ENCODE data around the gene NBR1. TPM values are rescaled to one million over a fixed set of nuclear protein-coding genes. Genes with fewer than 3 reads are reported as not detected.
"Not testable (repeated sequence)": the region's sequence is repeated elsewhere in the genome, so short reads cannot be mapped to it uniquely, and the experiment has no call there.

The NBR1 gene
- total RNA-seq, 5 donors from 2014 or later (not counting 1 experiment from before 2014, with no cell fraction given): 51.5 to 82.2 (median 80.1) TPM

DNA sequence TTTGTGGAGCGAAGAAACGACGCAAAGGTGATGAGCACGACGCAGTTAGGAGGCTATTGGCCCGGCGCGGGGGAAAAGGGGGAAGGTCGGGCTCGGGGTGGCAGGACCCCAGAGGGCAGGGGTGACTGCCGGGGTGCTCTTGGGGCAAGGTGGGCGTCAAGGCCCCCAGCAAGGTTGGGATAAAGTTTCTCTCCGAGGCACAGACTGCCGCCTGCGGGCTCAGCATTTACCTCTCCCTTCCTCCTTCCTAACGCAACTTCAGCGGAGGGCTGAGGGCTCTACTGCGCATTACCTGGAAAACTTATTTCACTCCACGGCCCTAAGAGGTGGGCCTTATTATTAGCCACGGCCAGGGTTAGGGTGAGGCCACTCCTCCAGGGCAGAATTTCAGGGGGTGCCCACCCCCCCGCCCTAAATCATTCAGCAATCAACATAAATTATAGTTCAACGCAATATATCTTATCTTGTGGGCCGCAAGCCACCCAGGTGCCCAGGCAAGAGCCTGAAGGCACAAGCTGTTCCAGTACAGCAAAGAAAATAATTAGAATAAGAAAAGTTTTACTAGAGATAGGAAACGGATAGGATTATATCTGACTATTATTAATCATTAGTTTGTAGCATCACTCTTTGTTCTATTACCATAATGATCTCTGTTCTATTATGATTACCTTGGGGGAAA, 61.1 kb downstream of the NBR1 start:
- H3K27me3 ChIP-seq (replicated peaks in 1 of 2; ENCODE audit: control insufficient read depth in 2 of 2, extremely low read depth in 1 of 2, insufficient read depth in 2 of 2, low read length in 1 of 2); H3K4me1 Mint-ChIP-seq; H3K27ac Mint-ChIP-seq; POLR2A ChIA-PET; CTCF ChIA-PET; H3K4me3 ChIP-seq (ENCODE audit: control insufficient read depth in 1 of 2, extremely low read depth in 1 of 2, low read length in 1 of 2); H3K9me3 Mint-ChIP-seq; H3K4me1 ChIP-seq (ENCODE audit: control insufficient read depth in 1 of 2, extremely low read depth in 1 of 2, insufficient read depth in 2 of 2, low read length in 2 of 2); H3K36me3 ChIP-seq (ENCODE audit: control insufficient read depth in 2 of 2, extremely low read depth in 1 of 2, insufficient read depth in 1 of 2, low read length in 1 of 2); H3K36me3 Mint-ChIP-seq; H3K9me3 ChIP-seq; ATAC-seq (replicated peaks in 1 of 4); H3K27me3 Mint-ChIP-seq; H3K27ac ChIP-seq (ENCODE audit: low read length): not testable (repeated sequence)
- peak overlapping the region in 2 of 3 donors; percentile 42 to 60 for H3K4me3 Mint-ChIP-seq
- DNase-seq: peak in 13 of 35 experiments; percentile 9 to 44 (median 20)
- WGBS (ENCODE audit: insufficient coverage): 93% methylated on average over 11 of the region's 24 CpGs

DNA sequence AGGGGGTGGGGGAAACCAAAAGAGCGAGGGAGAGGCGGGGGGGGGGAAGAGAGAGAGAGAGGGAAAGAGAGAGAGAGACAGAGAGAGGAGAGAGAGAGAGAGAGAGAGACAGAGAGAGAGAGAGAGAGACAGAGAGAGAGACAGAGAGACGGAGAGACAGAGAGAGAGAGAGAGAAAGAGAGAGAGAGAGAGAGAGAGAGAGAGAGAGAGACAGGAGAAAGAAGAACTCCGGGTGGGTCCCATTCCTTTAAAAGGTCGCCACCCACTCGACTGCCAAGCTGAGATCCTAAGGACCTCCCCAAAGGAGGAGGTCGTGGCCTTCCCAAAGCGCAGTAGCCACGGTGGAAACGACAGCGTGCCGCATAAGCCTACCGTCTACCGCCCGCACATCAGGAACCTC, 62.2 kb downstream of the NBR1 start:
- H3K27me3 Mint-ChIP-seq; H3K27me3 ChIP-seq (replicated peaks in 1 of 2; ENCODE audit: control insufficient read depth in 2 of 2, extremely low read depth in 1 of 2, insufficient read depth in 2 of 2, low read length in 1 of 2); H3K36me3 Mint-ChIP-seq; ATAC-seq (replicated peaks in 1 of 4); H3K27ac Mint-ChIP-seq; H3K27ac ChIP-seq (ENCODE audit: low read length); POLR2A ChIA-PET; H3K36me3 ChIP-seq (ENCODE audit: control insufficient read depth in 2 of 2, extremely low read depth in 1 of 2, insufficient read depth in 1 of 2, low read length in 1 of 2); DNase-seq; H3K9me3 Mint-ChIP-seq; CTCF ChIA-PET; H3K4me3 Mint-ChIP-seq; H3K4me1 Mint-ChIP-seq; H3K4me1 ChIP-seq (ENCODE audit: control insufficient read depth in 1 of 2, extremely low read depth in 1 of 2, insufficient read depth in 2 of 2, low read length in 2 of 2); H3K4me3 ChIP-seq (ENCODE audit: control insufficient read depth in 1 of 2, extremely low read depth in 1 of 2, low read length in 1 of 2); H3K9me3 ChIP-seq: not testable (repeated sequence)
- no CpG with 5 or more reads among the region's 15 CpGs for WGBS (ENCODE audit: insufficient coverage)

GRCh38 chr17:43233877-43234276, 62.9 kb downstream of the NBR1 start, which contains the start of gene RNU2-1:
TSS of gene RNU2-1 (minus strand) at chr17:43233977.
- H3K4me3 Mint-ChIP-seq; H3K36me3 Mint-ChIP-seq; H3K27ac Mint-ChIP-seq; DNase-seq; H3K27ac ChIP-seq (ENCODE audit: low read length); H3K27me3 Mint-ChIP-seq; H3K36me3 ChIP-seq (ENCODE audit: control insufficient read depth in 2 of 2, extremely low read depth in 1 of 2, insufficient read depth in 1 of 2, low read length in 1 of 2); POLR2A ChIA-PET; CTCF ChIA-PET; H3K4me1 Mint-ChIP-seq; H3K9me3 Mint-ChIP-seq; H3K27me3 ChIP-seq (replicated peaks in 1 of 2; ENCODE audit: control insufficient read depth in 2 of 2, extremely low read depth in 1 of 2, insufficient read depth in 2 of 2, low read length in 1 of 2); H3K9me3 ChIP-seq; H3K4me3 ChIP-seq (ENCODE audit: control insufficient read depth in 1 of 2, extremely low read depth in 1 of 2, low read length in 1 of 2); H3K4me1 ChIP-seq (ENCODE audit: control insufficient read depth in 1 of 2, extremely low read depth in 1 of 2, insufficient read depth in 2 of 2, low read length in 2 of 2); ATAC-seq (replicated peaks in 1 of 4): not testable (repeated sequence)
- whole genome bisulfite sequencing (ENCODE audit: insufficient coverage): no CpG with 5 or more reads among the region's 31 CpGs

- H3K9me3 Mint-ChIP-seq; H3K9me3 ChIP-seq; H3K27ac Mint-ChIP-seq; POLR2A ChIA-PET; H3K27me3 Mint-ChIP-seq; H3K36me3 ChIP-seq (ENCODE audit: control insufficient read depth in 2 of 2, extremely low read depth in 1 of 2, insufficient read depth in 1 of 2, low read length in 1 of 2); H3K36me3 Mint-ChIP-seq; H3K27ac ChIP-seq (ENCODE audit: low read length); DNase-seq; H3K4me3 ChIP-seq (ENCODE audit: control insufficient read depth in 1 of 2, extremely low read depth in 1 of 2, low read length in 1 of 2); CTCF ChIA-PET; H3K4me1 Mint-ChIP-seq; H3K4me1 ChIP-seq (ENCODE audit: control insufficient read depth in 1 of 2, extremely low read depth in 1 of 2, insufficient read depth in 2 of 2, low read length in 2 of 2); H3K27me3 ChIP-seq (replicated peaks in 1 of 2; ENCODE audit: control insufficient read depth in 2 of 2, extremely low read depth in 1 of 2, insufficient read depth in 2 of 2, low read length in 1 of 2); H3K4me3 Mint-ChIP-seq: not testable (repeated sequence)
- ATAC-seq (replicated peaks in 1 of 4): peak in 1 of 4 experiments; percentile 36
- no CpG with 5 or more reads among the region's 26 CpGs for WGBS (ENCODE audit: insufficient coverage)
Measured at GRCh38 chr17:43239597-43239996, 68.6 kb downstream of the NBR1 start.

GRCh38 chr17:43240596-43241352, 69.8 kb downstream of the NBR1 start:
- H3K36me3 ChIP-seq (ENCODE audit: control insufficient read depth in 2 of 2, extremely low read depth in 1 of 2, insufficient read depth in 1 of 2, low read length in 1 of 2); H3K9me3 ChIP-seq; CTCF ChIA-PET; H3K4me3 ChIP-seq (ENCODE audit: control insufficient read depth in 1 of 2, extremely low read depth in 1 of 2, low read length in 1 of 2); H3K27ac Mint-ChIP-seq; H3K9me3 Mint-ChIP-seq; H3K4me1 ChIP-seq (ENCODE audit: control insufficient read depth in 1 of 2, extremely low read depth in 1 of 2, insufficient read depth in 2 of 2, low read length in 2 of 2); H3K4me3 Mint-ChIP-seq; H3K36me3 Mint-ChIP-seq; H3K4me1 Mint-ChIP-seq; POLR2A ChIA-PET; H3K27me3 ChIP-seq (replicated peaks in 1 of 2; ENCODE audit: control insufficient read depth in 2 of 2, extremely low read depth in 1 of 2, insufficient read depth in 2 of 2, low read length in 1 of 2); DNase-seq; H3K27me3 Mint-ChIP-seq; H3K27ac ChIP-seq (ENCODE audit: low read length): not testable (repeated sequence)
- ATAC-seq (replicated peaks in 1 of 4): peak in 1 of 4 experiments; percentile 34
- no CpG with 5 or more reads among the region's 34 CpGs for WGBS (ENCODE audit: insufficient coverage)

- H3K4me3 Mint-ChIP-seq; ATAC-seq (replicated peaks in 1 of 4); H3K4me1 Mint-ChIP-seq; H3K27me3 ChIP-seq (replicated peaks in 1 of 2; ENCODE audit: control insufficient read depth in 2 of 2, extremely low read depth in 1 of 2, insufficient read depth in 2 of 2, low read length in 1 of 2); H3K36me3 Mint-ChIP-seq; H3K9me3 Mint-ChIP-seq; H3K4me3 ChIP-seq (ENCODE audit: control insufficient read depth in 1 of 2, extremely low read depth in 1 of 2, low read length in 1 of 2); POLR2A ChIA-PET; H3K9me3 ChIP-seq; H3K36me3 ChIP-seq (ENCODE audit: control insufficient read depth in 2 of 2, extremely low read depth in 1 of 2, insufficient read depth in 1 of 2, low read length in 1 of 2); H3K27ac Mint-ChIP-seq; CTCF ChIA-PET; H3K4me1 ChIP-seq (ENCODE audit: control insufficient read depth in 1 of 2, extremely low read depth in 1 of 2, insufficient read depth in 2 of 2, low read length in 2 of 2); H3K27me3 Mint-ChIP-seq; H3K27ac ChIP-seq (ENCODE audit: low read length): not testable (repeated sequence)
- DNase-seq: peak in 1 of 35 experiments; percentile 67
- WGBS (ENCODE audit: insufficient coverage): no CpG with 5 or more reads among the region's 23 CpGs
Measured at GRCh38 chr17:43246456-43246855, 75.4 kb downstream of the NBR1 start.
